Natural killer cell (primary cell): Measurements from ENCODE around the gene MIGA2. TPM values are rescaled to one million over a fixed set of nuclear protein-coding genes. Genes with fewer than 3 reads are reported as not detected.
A peak's percentile ranks its signal among the peaks of the same experiment; 100 is the strongest.

ENCODE experiments used
- ATAC-seq, 3 donors: fragments of 150-1000 bp in 2 of 3; fragments of 200-7000 bp in 1 of 3; cut with Tn5 transposase; 1 replicate in 1 of 3; 2 replicates in 2 of 3; pipeline ENCODE4 v1.10.0; 2021; ENCODE audit warnings: mild to moderate bottlenecking in 2 of 3, moderate library complexity in 2 of 3
- DNase-seq, 2 donors: peaks; one replicate each; pipeline versions ENCODE4 v3.0.0 to v3.0.0-alpha.2; 2013 to 2021; ENCODE audit warnings: mixed read lengths in 1 of 2
- H3K27ac ChIP-seq: one replicate; pipeline ENCODE4 v1.5.1; 2013; ENCODE audit warnings: mild to moderate bottlenecking, low read length
- H3K27me3 ChIP-seq: one replicate; pipeline ENCODE4 v1.6.1; 2013; ENCODE audit warnings: low read length; ENCODE audit not compliant: control insufficient read depth, insufficient read depth
- H3K36me3 ChIP-seq: one replicate; pipeline ENCODE4 v1.6.1; 2013; ENCODE audit warnings: low read length; ENCODE audit not compliant: control insufficient read depth, insufficient read depth
- H3K4me1 ChIP-seq: one replicate; pipeline ENCODE4 v1.6.1; 2013; ENCODE audit warnings: low read length; ENCODE audit not compliant: control insufficient read depth, insufficient read depth
- H3K4me3 ChIP-seq: one replicate; pipeline ENCODE4 v1.5.1; 2013; ENCODE audit warnings: low read length
- H3K9me3 ChIP-seq: one replicate; pipeline ENCODE4 v1.6.1; 2013; ENCODE audit warnings: low read length; ENCODE audit not compliant: control insufficient read depth, insufficient read depth
- H3K27ac Mint-ChIP-seq, 2 donors: one replicate each; pipeline ENCODE4 v1.8.0; 2022; ENCODE audit warnings: mild to moderate bottlenecking in 2 of 2, mixed read lengths in 2 of 2, moderate library complexity in 1 of 2
- H3K27me3 Mint-ChIP-seq, 2 donors: one replicate each; pipeline ENCODE4 v1.8.0; 2022; ENCODE audit warnings: low read depth in 2 of 2, mixed read lengths in 2 of 2
- H3K36me3 Mint-ChIP-seq: one replicate; pipeline ENCODE4 v1.8.0; 2022; ENCODE audit warnings: mixed read lengths
- H3K4me1 Mint-ChIP-seq, 2 donors: one replicate each; pipeline ENCODE4 v1.8.0; 2022; ENCODE audit warnings: mixed read lengths in 2 of 2
- H3K4me3 Mint-ChIP-seq: one replicate; pipeline ENCODE4 v1.8.0; 2022; ENCODE audit warnings: mild to moderate bottlenecking, moderate library complexity, mixed read lengths
- H3K9me3 Mint-ChIP-seq, 2 donors: one replicate each; pipeline ENCODE4 v1.8.0; 2022; ENCODE audit warnings: mixed read lengths in 2 of 2
- WGBS: methylation state at CpG from one replicate; pipeline ENCODE4 v1.1.7; 2013; ENCODE audit warnings: missing lambda C conversion rate; ENCODE audit not compliant: insufficient coverage; 5-methylcytosine and 5-hydroxymethylcytosine counted together
- intact Hi-C: fragments of 100-400 bp; cut with micrococcal nuclease; formaldehyde crosslinking; loops from one replicate; pipeline ENCODE4 v1.14.2; 2022
- total RNA-seq, 4 donors: library from RNA; stranded (reverse); fragments of 120-200 nt in 1 of 4; gene quantifications; one replicate each; pipeline versions ENCODE4 v1.2.3 to v1.2.4, GENCODE V29; 2013 to 2022
- TF ChIP-seq, protein P1 (sequence below): fragments of 200-600 bp; IDR thresholded peaks from one replicate; pipeline ENCODE4 v1.8.0; 2022; ENCODE audit warnings: antibody characterized with exemption

Gene MIGA2
- total RNA-seq, 3 donors from 2014 or later (not counting 1 experiment from before 2014, with no cell fraction given), result 67.3 to 77.9 (median 73.9) TPM

DNA sequence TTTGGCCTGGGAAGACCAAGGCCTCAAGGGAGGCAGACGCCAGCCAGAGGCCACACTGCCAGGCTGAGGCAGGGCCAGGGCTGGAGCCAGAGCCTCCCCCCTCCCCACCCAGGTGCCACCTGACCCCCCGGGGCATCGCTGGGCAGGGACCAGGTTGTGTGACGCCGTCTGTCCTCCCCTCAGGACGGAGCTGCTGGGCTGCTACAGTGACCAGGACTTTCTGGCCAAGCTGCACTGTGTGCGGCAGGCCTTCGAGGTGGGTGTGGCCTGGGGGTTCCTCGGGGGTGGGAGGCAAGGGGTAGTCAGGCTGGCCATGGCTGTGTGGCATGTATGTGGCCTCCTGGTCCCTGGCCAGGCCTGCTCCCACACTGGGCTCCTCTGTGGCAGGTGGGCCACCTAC is 26.6 kb downstream of the MIGA2 start:
- ATAC-seq, result no peak
- no peaks in the 10 kb centered on the region for H3K27me3 Mint-ChIP-seq
- TF ChIP-seq, protein P1, sequence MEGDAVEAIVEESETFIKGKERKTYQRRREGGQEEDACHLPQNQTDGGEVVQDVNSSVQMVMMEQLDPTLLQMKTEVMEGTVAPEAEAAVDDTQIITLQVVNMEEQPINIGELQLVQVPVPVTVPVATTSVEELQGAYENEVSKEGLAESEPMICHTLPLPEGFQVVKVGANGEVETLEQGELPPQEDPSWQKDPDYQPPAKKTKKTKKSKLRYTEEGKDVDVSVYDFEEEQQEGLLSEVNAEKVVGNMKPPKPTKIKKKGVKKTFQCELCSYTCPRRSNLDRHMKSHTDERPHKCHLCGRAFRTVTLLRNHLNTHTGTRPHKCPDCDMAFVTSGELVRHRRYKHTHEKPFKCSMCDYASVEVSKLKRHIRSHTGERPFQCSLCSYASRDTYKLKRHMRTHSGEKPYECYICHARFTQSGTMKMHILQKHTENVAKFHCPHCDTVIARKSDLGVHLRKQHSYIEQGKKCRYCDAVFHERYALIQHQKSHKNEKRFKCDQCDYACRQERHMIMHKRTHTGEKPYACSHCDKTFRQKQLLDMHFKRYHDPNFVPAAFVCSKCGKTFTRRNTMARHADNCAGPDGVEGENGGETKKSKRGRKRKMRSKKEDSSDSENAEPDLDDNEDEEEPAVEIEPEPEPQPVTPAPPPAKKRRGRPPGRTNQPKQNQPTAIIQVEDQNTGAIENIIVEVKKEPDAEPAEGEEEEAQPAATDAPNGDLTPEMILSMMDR, result no peak
- Histone ChIP-seq H3K9me3 (no peaks in the 10 kb centered on the region), H3K27ac (no peak overlapping the region), H3K4me1 (peaks cover 12% of the 10 kb centered on the region), H3K27me3 (no peaks in the 10 kb centered on the region), H3K36me3 (peaks cover 47% of the 10 kb centered on the region), H3K4me3 (no peak overlapping the region)
- no peaks in the 10 kb centered on the region for H3K36me3 Mint-ChIP-seq
- no peaks in the 10 kb centered on the region for H3K9me3 Mint-ChIP-seq
- intact Hi-C loops, result no loop called here
- H3K4me1 Mint-ChIP-seq, result peaks cover 2 to 3% of the 10 kb centered on the region in 2 donors
- no peak for DNase-seq
- WGBS, result 95% methylated on average over 9 of the region's 9 CpGs
- no peak overlapping the region for H3K27ac Mint-ChIP-seq
- H3K4me3 Mint-ChIP-seq, result no peak overlapping the region

DNA sequence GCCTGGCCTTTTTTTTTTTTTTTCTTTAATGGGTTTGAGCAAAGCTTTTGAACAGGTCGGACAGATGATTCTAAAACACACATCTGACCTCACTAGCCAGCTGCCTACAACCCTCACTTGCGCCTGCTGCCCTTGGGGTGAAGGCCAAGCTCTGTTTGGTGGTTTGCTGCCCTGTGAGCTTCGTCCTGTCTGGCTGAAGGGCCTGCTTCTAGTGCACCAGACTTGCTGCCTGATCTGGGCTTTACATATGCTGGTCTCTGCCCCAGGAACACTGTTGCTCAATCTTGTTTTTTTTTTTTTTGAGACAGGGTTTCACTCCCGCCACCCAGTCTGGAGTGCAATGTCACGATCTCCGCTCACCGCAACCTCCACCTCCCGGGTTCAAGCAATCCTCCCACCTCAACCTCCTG is 28.1 kb downstream of the MIGA2 start:
- no peaks in the 10 kb centered on the region for H3K36me3 Mint-ChIP-seq
- WGBS, result 96% methylated on average over 7 of the region's 8 CpGs
- H3K36me3 ChIP-seq, result peaks cover 39% of the 10 kb centered on the region

GRCh38 chr9:129068110-129068509 is 31.7 kb downstream of the MIGA2 start:
- no peaks in the 10 kb centered on the region for H3K9me3 Mint-ChIP-seq
- no peaks in the 10 kb centered on the region for H3K9me3 ChIP-seq
- H3K36me3 ChIP-seq, result peaks cover 22% of the 10 kb centered on the region
- intact Hi-C loops, result no loop called here
- no peak overlapping the region for H3K4me3 Mint-ChIP-seq
- no peaks in the 10 kb centered on the region for H3K36me3 Mint-ChIP-seq
- H3K27me3 Mint-ChIP-seq, result no peaks in the 10 kb centered on the region
- TF ChIP-seq, protein P1, result no peak
- ATAC-seq (no peak), DNase-seq (no peak)
- H3K27ac ChIP-seq, result peak overlapping the region; percentile 74
- H3K4me3 ChIP-seq, result no peak overlapping the region
- peak overlapping the region; percentile 87 to 94 for H3K27ac Mint-ChIP-seq
- WGBS, result 92% methylated on average over 19 of the region's 19 CpGs
- peaks cover 45% of the 10 kb centered on the region for H3K4me1 ChIP-seq
- no peaks in the 10 kb centered on the region for H3K27me3 ChIP-seq
- H3K4me1 Mint-ChIP-seq, result peaks cover 17 to 25% of the 10 kb centered on the region in 2 donors

More for the DNA sequence above, 28.1 kb downstream of the MIGA2 start:
- Histone ChIP-seq H3K27me3 (no peaks in the 10 kb centered on the region), H3K27ac (no peak overlapping the region), H3K4me3 (no peak overlapping the region), H3K4me1 (peaks cover 18% of the 10 kb centered on the region), H3K9me3 (no peaks in the 10 kb centered on the region)
- ATAC-seq (no peak), DNase-seq (no peak)
- H3K27me3 Mint-ChIP-seq, result no peaks in the 10 kb centered on the region
- no peak overlapping the region for H3K4me3 Mint-ChIP-seq
- TF ChIP-seq, protein P1, result no peak
- H3K4me1 Mint-ChIP-seq, result peaks cover 14 to 15% of the 10 kb centered on the region in 2 donors
- intact Hi-C loops, result no loop called here
- H3K9me3 Mint-ChIP-seq, result no peaks in the 10 kb centered on the region
- no peak overlapping the region for H3K27ac Mint-ChIP-seq
